HepG2 (cell line): ENCODE results near the gene KDM3A. TPM values are rescaled to one million over a fixed set of nuclear protein-coding genes. Genes with fewer than 3 reads are reported as not detected.

Experiments used
- CCDC6 ChIP-seq: sonication (generic); formaldehyde crosslinking; IDR thresholded peaks from 2 replicates; pipeline ENCODE4 v1.8.1; 2022; ENCODE audit warnings: mild to moderate bottlenecking, missing genetic modification reagents, moderate library complexity
- EED ChIP-seq: sonication (generic); formaldehyde crosslinking; IDR thresholded peaks from 2 replicates; pipeline ENCODE4 v1.5.0; 2020; ENCODE audit warnings: mild to moderate bottlenecking, missing genetic modification reagents
- GTF3A ChIP-seq: sonication (generic); formaldehyde crosslinking; conservative IDR thresholded peaks from 2 replicates; pipeline ENCODE4 v1.4.0; 2020; ENCODE audit warnings: mild to moderate bottlenecking, missing genetic modification reagents
- MLXIP ChIP-seq: sonication (generic); formaldehyde crosslinking; IDR thresholded peaks from 2 replicates; pipeline ENCODE4 v1.9.0; 2021; ENCODE audit warnings: missing genetic modification reagents, borderline replicate concordance
- NBN ChIP-seq: fragments of 450-650 bp; conservative IDR thresholded peaks from 2 replicates; pipeline ENCODE4 v1.6.1; 2017
- NCOR1 ChIP-seq: fragments of 200-600 bp; sonication (generic); IDR thresholded peaks from 2 replicates; pipeline ENCODE4 v1.7.0; 2017; ENCODE audit warnings: antibody characterized with exemption, low read length, borderline replicate concordance
- NFIC ChIP-seq: IDR thresholded peaks from 2 replicates; pipeline ENCODE4 v1.6.1; 2012; ENCODE audit warnings: mild to moderate bottlenecking, low read length, inconsistent platforms
- PITX1 ChIP-seq: sonication (generic); formaldehyde crosslinking; IDR thresholded peaks from 2 replicates; pipeline ENCODE4 v1.5.1; 2020; ENCODE audit warnings: mild to moderate bottlenecking, missing genetic modification reagents
- RAD21 ChIP-seq: fragments of 450-650 bp; formaldehyde crosslinking; IDR thresholded peaks from 2 replicates; pipeline ENCODE4 v1.5.0; 2020; ENCODE audit warnings: mild to moderate bottlenecking
- REPIN1 ChIP-seq: sonication (generic); formaldehyde crosslinking; IDR thresholded peaks from 2 replicates; pipeline ENCODE4 v1.8.0; 2022; ENCODE audit warnings: missing genetic modification reagents, low read depth, mild to moderate bottlenecking, borderline replicate concordance
- SNRNP70 ChIP-seq: fragments of 200-400 bp; formaldehyde crosslinking; IDR thresholded peaks from 2 replicates; pipeline ENCODE4 v1.6.1; 2017; ENCODE audit warnings: mild to moderate bottlenecking, low read depth, low read length, moderate library complexity
- TP53 ChIP-seq: sonication (generic); formaldehyde crosslinking; conservative IDR thresholded peaks from 2 replicates; pipeline ENCODE4 v1.4.0; 2020; ENCODE audit warnings: missing genetic modification reagents
- TRIM24 ChIP-seq: sonication (generic); formaldehyde crosslinking; IDR thresholded peaks from 2 replicates; pipeline ENCODE4 v1.8.0; 2022; ENCODE audit warnings: mild to moderate bottlenecking, missing genetic modification reagents
- ZBTB21 ChIP-seq: sonication (generic); formaldehyde crosslinking; IDR thresholded peaks from 2 replicates; pipeline ENCODE4 v1.4.0; 2020; ENCODE audit warnings: missing genetic modification reagents
- ZBTB26 ChIP-seq: IDR thresholded peaks from 2 replicates; pipeline ENCODE4 v1.6.1; 2016; ENCODE audit warnings: missing compliant biosample characterization, missing genetic modification reagents, borderline replicate concordance
- ZBTB38 ChIP-seq: sonication (generic); formaldehyde crosslinking; IDR thresholded peaks from 2 replicates; pipeline ENCODE4 v1.5.1; 2020; ENCODE audit warnings: mild to moderate bottlenecking, missing genetic modification reagents
- ZNF12 ChIP-seq: sonication (generic); formaldehyde crosslinking; IDR thresholded peaks from 2 replicates; pipeline ENCODE4 v1.5.0; 2020; ENCODE audit warnings: missing genetic modification reagents
- ZNF207 ChIP-seq: fragments of 450-650 bp; IDR thresholded peaks from 2 replicates; pipeline ENCODE4 v1.6.1; 2016; ENCODE audit warnings: antibody characterized with exemption, borderline replicate concordance
- ZNF275 ChIP-seq: sonication (generic); formaldehyde crosslinking; IDR thresholded peaks from 2 replicates; pipeline ENCODE4 v1.8.0; 2022; ENCODE audit warnings: missing genetic modification reagents, mild to moderate bottlenecking, inconsistent platforms, borderline replicate concordance
- ZNF3 ChIP-seq: IDR thresholded peaks from 2 replicates; pipeline ENCODE4 v1.7.0; 2017; ENCODE audit warnings: inconsistent platforms
- ZNF326 ChIP-seq: sonication (generic); formaldehyde crosslinking; IDR thresholded peaks from 2 replicates; pipeline ENCODE4 v1.4.0; 2020; ENCODE audit warnings: missing genetic modification reagents, borderline replicate concordance
- ZNF605 ChIP-seq: sonication (generic); formaldehyde crosslinking; IDR thresholded peaks from 2 replicates; pipeline ENCODE4 v1.8.0; 2022; ENCODE audit warnings: mild to moderate bottlenecking, missing genetic modification reagents
- ZNF629 ChIP-seq: sonication (generic); formaldehyde crosslinking; conservative IDR thresholded peaks from 2 replicates; pipeline ENCODE4 v1.5.0; 2020; ENCODE audit warnings: missing genetic modification reagents
- ZNF672 ChIP-seq: sonication (generic); formaldehyde crosslinking; IDR thresholded peaks from 2 replicates; pipeline ENCODE4 v1.8.1; 2022; ENCODE audit warnings: missing genetic modification reagents
- ZSCAN9 ChIP-seq: IDR thresholded peaks from 2 replicates; pipeline ENCODE4 v1.6.1; 2016; ENCODE audit warnings: borderline replicate concordance
- polyA plus RNA-seq, 8 experiments: library from polyadenylated mRNA; depleted of rRNA in 3 of 8; stranded (reverse) in 7 of 8; unstranded in 1 of 8; fragments of >200 nt; fragmentation: Illumina TruSeq in 4 of 8; extraction: Trizol in 4 of 8; gene quantifications; 2 replicates each; pipeline versions ENCODE4 v1.2.1 to v1.2.3, GENCODE V29; 2011 to 2016; ENCODE audit warnings: low read depth in 4 of 8, missing spikeins in 1 of 8, mixed read lengths in 1 of 8; ENCODE audit not compliant: insufficient read depth in 1 of 8
- total RNA-seq, 5 experiments: library from RNA; depleted of rRNA; stranded (reverse); fragments of >200 nt; fragmentation: Illumina TruSeq; extraction: Trizol; gene quantifications; 2 replicates each; pipeline ENCODE4 v1.2.3, GENCODE V29; 2016; ENCODE audit warnings: low read depth in 1 of 5
- TF ChIP-seq, protein P1 (sequence below): sonication (generic); formaldehyde crosslinking; IDR thresholded peaks from 2 replicates; pipeline ENCODE4 v1.8.1; 2023; ENCODE audit warnings: mild to moderate bottlenecking, moderate library complexity, missing genetic modification reagents
- TF ChIP-seq, protein P2 (sequence below): IDR thresholded peaks from 2 replicates; pipeline ENCODE4 v1.6.1; 2016; ENCODE audit warnings: low read depth, borderline replicate concordance

The KDM3A gene
- total and polyA plus RNA-seq, 2 of the 13 experiments (the other 11 are each of a cell fraction or from before 2014, with no cell fraction given) = 21.0 to 70.2 TPM

DNA sequence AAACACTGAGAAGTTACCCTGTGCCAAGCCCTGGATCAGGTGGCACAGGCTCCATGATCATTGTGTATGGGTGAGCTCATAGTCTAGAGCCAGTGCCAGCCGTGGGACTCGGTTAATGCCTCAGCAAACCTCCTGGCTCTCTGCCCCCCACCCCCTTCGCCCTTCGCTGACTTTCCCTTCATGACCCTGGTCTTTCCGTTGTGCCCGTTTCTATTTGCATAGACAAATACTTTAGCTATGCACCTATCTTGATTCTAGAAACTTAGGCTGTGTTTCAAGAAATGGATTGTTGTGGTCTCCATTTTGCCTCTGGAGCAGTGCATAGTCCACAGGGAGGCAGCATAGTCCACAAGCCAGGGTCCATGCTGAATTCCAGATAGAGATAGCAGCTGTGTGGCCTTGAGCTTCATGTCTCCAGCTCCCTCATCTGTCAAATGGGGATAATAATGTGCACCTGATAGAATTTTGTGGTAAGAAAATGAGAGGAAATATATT is 44.8 kb upstream of the KDM3A start (continued):
- peak; percentile 98 for TF ChIP-seq ZBTB26 (CRISPR knock-in tag)
- TF ChIP-seq EED (CRISPR knock-in tag) = no peak
- TF ChIP-seq ZNF207 = no peak
- TF ChIP-seq ZNF605 (CRISPR knock-in tag) = no peak
- TF ChIP-seq, protein P1, sequence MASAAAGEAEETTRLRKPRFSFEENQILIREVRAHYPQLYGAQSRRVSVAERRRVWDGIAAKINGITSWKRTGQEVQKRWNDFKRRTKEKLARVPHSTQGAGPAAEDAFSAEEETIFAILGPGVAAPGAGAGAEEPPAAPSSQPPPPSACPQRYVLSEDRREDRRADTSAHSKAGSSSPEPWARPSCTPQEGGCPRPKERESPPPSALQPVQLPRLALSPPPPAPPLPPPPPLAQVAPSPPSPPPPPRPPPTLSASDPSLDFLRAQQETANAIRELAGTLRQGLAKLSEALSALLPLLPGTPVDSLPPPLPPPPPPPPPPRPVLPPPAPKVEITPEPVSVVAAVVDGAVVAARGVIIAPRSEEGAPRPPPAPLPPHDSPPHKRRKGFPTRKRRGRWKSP = 0 out of 2 replicates have a peak, but pooled peaks have one; percentile 35
- TF ChIP-seq NBN = no peak
- TF ChIP-seq ZNF12 (CRISPR knock-in tag) = no peak
- TF ChIP-seq ZNF275 (CRISPR knock-in tag) = no peak
- no peak for TF ChIP-seq PITX1 (CRISPR knock-in tag)
- no peak for TF ChIP-seq REPIN1 (CRISPR knock-in tag)
- no peak for TF ChIP-seq ZNF672 (CRISPR knock-in tag)
- TF ChIP-seq RAD21 (CRISPR knock-in tag) = peak; percentile 39; the same call in 1 of the 2 replicates
- no peak for TF ChIP-seq TRIM24 (CRISPR knock-in tag)
- no peak for TF ChIP-seq ZBTB21 (CRISPR knock-in tag)
- TF ChIP-seq ZNF326 (CRISPR knock-in tag) = no peak
- no peak for TF ChIP-seq MLXIP (CRISPR knock-in tag)
- TF ChIP-seq, protein P2, sequence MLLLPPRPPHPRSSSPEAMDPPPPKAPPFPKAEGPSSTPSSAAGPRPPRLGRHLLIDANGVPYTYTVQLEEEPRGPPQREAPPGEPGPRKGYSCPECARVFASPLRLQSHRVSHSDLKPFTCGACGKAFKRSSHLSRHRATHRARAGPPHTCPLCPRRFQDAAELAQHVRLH (CRISPR knock-in tag) = no peak
- TF ChIP-seq GTF3A (CRISPR knock-in tag) = no peak
- TF ChIP-seq ZBTB38 (CRISPR knock-in tag) = no peak
- TF ChIP-seq ZNF3 (CRISPR knock-in tag) = 0 out of 2 replicates have a peak, but pooled peaks have one; percentile 63
- TF ChIP-seq ZNF629 (CRISPR knock-in tag) = peak; percentile 98
- 0 out of 2 replicates have a peak, but pooled peaks have one; percentile 46 for TF ChIP-seq CCDC6 (CRISPR knock-in tag)
- no peak for TF ChIP-seq NFIC
- no peak for TF ChIP-seq TP53
- no peak for TF ChIP-seq ZSCAN9 (CRISPR knock-in tag)
- no peak for TF ChIP-seq SNRNP70
- peak; percentile 54; the same call in 1 of the 2 replicates for TF ChIP-seq NCOR1
